ENCODE data around the gene TMEM131L.

The TMEM131L gene

DNA sequence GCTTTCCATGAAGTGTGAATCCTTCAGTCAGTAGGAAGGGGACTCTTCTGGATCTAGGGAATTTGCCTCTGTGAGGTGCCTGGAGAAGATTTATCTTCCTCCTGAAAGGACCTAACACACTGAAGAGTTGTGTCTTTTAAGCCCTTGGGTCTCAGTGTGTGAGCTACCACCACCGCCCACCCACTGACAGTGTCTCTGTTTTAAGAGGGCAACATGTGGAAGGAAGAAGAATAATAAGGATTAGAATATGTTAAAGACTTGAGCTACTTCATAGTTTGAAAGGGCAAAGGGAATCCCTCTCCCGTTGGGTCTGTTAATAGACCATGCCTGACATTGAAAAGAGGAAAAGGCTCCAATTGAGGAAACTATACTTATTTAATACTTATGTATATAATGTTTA is 153.7 kb downstream of the TMEM131L start:
- intact Hi-C loops (cut with DNase I; ENCODE audit: low total_unique reads): no loop called here
- DNase-seq: no peak
- H3K27ac ChIP-seq: no peak overlapping the region
- no peaks in the 10 kb centered on the region for H3K9me3 ChIP-seq
- H3K36me3 ChIP-seq: peaks cover 35 to 57% (median 53%) of the 10 kb centered on the region in 3 donors
- H3K27me3 ChIP-seq: no peaks in the 10 kb centered on the region
- TF ChIP-seq, protein P1, sequence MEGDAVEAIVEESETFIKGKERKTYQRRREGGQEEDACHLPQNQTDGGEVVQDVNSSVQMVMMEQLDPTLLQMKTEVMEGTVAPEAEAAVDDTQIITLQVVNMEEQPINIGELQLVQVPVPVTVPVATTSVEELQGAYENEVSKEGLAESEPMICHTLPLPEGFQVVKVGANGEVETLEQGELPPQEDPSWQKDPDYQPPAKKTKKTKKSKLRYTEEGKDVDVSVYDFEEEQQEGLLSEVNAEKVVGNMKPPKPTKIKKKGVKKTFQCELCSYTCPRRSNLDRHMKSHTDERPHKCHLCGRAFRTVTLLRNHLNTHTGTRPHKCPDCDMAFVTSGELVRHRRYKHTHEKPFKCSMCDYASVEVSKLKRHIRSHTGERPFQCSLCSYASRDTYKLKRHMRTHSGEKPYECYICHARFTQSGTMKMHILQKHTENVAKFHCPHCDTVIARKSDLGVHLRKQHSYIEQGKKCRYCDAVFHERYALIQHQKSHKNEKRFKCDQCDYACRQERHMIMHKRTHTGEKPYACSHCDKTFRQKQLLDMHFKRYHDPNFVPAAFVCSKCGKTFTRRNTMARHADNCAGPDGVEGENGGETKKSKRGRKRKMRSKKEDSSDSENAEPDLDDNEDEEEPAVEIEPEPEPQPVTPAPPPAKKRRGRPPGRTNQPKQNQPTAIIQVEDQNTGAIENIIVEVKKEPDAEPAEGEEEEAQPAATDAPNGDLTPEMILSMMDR (IDR thresholded peaks at IDR 0.05): no peak
- peaks cover 0 to 67% (median 12%) of the 10 kb centered on the region in 4 donors for H3K4me1 ChIP-seq
- H3K4me3 ChIP-seq: no peak overlapping the region

DNA sequence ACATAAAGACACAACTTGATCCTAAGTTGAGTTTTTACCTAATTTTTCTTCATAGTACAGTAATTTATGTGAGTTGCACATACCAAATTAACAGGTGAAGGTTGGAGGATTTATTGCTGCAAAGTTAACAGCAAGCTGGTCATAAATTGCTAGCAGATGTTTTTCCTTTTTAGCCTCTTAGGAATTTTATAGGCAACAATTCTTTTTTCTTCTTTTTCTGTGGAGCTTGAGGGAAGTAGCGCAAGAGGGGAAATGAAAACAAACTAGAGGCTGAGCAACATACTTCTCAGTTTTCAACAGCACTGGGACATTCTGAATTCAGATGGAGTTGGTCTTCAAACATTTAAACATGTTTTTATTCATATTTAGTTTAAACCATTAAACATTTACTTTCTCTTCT is 154.2 kb downstream of the TMEM131L start:
- Histone ChIP-seq H3K36me3 (peaks cover 40 to 63% (median 53%) of the 10 kb centered on the region in 3 donors), H3K27me3 (no peaks in the 10 kb centered on the region), H3K27ac (peak overlapping the region in 1 of 2 donors; percentile 15), H3K4me1 (peaks cover 0 to 67% (median 12%) of the 10 kb centered on the region in 4 donors), H3K4me3 (no peak overlapping the region), H3K9me3 (no peaks in the 10 kb centered on the region)
- intact Hi-C loops (cut with DNase I; ENCODE audit: low total_unique reads): no loop called here
- TF ChIP-seq, protein P1 (IDR thresholded peaks at IDR 0.05): no peak
- DNase-seq: no peak

DNA sequence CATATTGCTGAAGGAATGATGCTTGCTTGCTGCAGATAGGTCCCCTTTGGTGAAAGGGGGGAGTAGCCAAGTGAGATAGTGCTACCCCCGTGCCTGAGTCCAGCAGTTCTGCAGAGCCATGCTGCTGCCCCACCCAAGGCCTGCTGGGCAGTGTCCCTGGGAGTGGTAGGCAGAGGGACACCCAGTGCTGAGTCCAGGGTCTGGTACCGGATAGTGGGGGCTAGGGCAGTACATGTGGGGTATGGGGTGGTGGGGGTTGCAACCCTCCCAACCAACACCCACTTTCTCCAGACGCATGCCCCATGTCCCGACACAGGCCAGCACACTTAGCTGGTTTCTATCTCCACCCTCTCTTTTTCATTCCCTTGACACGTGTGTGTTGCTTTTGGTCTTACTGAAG is 155.9 kb downstream of the TMEM131L start:
- H3K9me3 ChIP-seq: no peaks in the 10 kb centered on the region
- peaks cover 52 to 72% (median 59%) of the 10 kb centered on the region in 3 donors for H3K36me3 ChIP-seq
- DNase-seq: no peak
- H3K4me3 ChIP-seq: no peak overlapping the region
- intact Hi-C loops (cut with DNase I; ENCODE audit: low total_unique reads): no loop called here
- peaks cover 0 to 53% (median 8%) of the 10 kb centered on the region in 4 donors for H3K4me1 ChIP-seq
- no peak overlapping the region for H3K27ac ChIP-seq
- H3K27me3 ChIP-seq: no peaks in the 10 kb centered on the region
- TF ChIP-seq, protein P1 (IDR thresholded peaks at IDR 0.05): no peak

DNA sequence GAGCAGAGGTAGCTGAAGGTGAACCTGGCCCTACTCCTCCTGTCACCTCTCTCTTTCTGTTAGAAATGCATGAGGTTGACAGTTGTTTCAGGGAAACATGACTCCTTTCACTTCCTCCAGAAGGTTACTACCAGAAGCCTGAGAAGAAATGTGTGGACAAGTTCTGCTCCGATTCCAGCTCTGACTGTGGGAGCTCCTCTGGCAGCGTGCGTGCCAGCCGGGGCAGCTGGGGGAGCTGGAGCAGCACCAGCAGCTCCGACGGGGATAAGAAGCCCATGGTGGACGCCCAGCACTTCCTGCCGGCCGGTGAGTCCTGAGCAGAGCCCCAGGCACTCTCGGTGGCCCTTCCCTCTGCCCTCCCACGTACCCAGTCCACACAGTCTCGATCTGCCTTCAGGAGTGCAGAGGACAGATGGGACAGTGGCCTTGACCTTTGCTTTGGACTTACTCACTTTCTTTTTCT is 156.6 kb downstream of the TMEM131L start:
- peaks cover 0 to 48% (median 8%) of the 10 kb centered on the region in 4 donors for H3K4me1 ChIP-seq
- DNase-seq: no peak
- intact Hi-C loops (cut with DNase I; ENCODE audit: low total_unique reads): no loop called here

DNA sequence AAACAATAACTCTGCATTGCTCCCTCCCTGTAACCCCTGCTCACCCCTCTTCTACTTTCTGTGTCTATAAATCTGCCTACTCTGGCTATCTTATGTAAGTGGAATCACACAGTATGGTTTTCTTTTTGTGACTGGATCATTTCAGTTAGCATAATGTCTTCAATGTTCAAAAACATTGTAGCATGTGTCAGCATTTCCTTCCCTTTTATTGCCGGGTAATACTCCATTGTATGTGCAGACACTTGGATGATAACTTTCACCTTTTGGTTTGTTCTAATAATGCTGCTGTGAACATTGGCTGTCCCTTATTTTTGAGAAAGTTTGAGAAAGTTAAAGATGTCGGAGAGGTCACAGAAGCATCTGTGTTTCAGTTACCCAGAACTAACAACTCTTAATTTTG is 157.3 kb downstream of the TMEM131L start:
- no peak for DNase-seq
- H3K4me3 ChIP-seq: no peak overlapping the region
- peaks cover 56 to 81% (median 66%) of the 10 kb centered on the region in 3 donors for H3K36me3 ChIP-seq
- no peaks in the 10 kb centered on the region for H3K9me3 ChIP-seq
- intact Hi-C loops (cut with DNase I; ENCODE audit: low total_unique reads): no loop called here
- no peaks in the 10 kb centered on the region for H3K27me3 ChIP-seq
- H3K27ac ChIP-seq: no peak overlapping the region
- TF ChIP-seq, protein P1 (IDR thresholded peaks at IDR 0.05): no peak
- H3K4me1 ChIP-seq: peaks cover 0 to 48% (median 8%) of the 10 kb centered on the region in 4 donors

More for the DNA sequence above, 156.6 kb downstream of the TMEM131L start:
- H3K27ac ChIP-seq: peak overlapping the region in 1 of 2 donors; percentile 15
- TF ChIP-seq, protein P1 (IDR thresholded peaks at IDR 0.05): no peak
- H3K9me3 ChIP-seq: no peaks in the 10 kb centered on the region
- H3K4me3 ChIP-seq: no peak overlapping the region
- peaks cover 51 to 74% (median 61%) of the 10 kb centered on the region in 3 donors for H3K36me3 ChIP-seq
- no peaks in the 10 kb centered on the region for H3K27me3 ChIP-seq
